Measurements from ENCODE around the gene CDCA8. TPM values are rescaled to one million over a fixed set of nuclear protein-coding genes. Genes with fewer than 3 reads are reported as not detected.
A peak's percentile ranks its signal among the peaks of the same experiment; 100 is the strongest.

The CDCA8 gene
- total and polyA plus RNA-seq, 9 of the 15 experiments (the other 6 are each of a cell fraction or from before 2014, with no cell fraction given): 26.4 to 148 (median 81.8) TPM

DNA sequence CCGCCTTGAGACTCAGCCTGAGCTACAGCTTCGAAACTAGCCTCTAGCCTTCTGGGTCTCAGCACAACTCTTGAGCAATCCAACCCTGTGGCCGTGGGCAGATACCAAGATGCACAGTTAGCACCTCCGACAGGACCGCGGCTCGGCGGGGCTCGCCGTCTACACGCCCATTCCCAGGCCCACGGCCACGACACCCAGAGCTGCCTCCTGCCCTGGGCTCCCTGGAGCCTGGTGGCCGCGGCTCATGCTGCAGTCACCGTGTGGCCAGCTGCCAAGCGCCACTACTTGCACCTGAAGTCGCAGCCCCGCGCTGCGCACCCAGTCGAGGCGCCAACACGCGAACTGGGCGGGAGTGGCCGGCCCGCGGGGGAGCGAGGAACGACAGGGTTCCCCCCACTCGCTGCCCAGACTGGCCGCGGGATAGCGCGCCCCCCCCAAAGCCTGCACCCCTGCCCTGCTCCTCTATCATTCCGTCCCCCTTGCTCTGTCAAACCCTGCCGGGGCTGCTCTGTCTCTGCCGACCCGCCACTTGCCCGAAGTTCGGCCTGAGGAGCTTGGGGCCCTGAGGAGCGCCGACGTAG is 729 bp upstream of the CDCA8 start (continued):
- TF ChIP-seq AFF4 (CRISPR knock-in tag; IDR thresholded peaks at IDR 0.05) (peak; percentile 20; the same call in 1 of the 2 replicates), SAFB (IDR thresholded peaks at IDR 0.05; ENCODE audit: borderline replicate concordance, low read depth, low read length) (peak; percentile 71; the same call in 1 of the 2 replicates), MLLT1 (IDR thresholded peaks at IDR 0.05) (0 out of 4 replicates have a peak, but pooled peaks of 1 of the 2 experiments have one; percentile 10), ZNF561 (CRISPR knock-in tag; conservative IDR thresholded peaks at IDR 0.05) (0 out of 2 replicates have a peak, but pooled peaks have one; percentile 23), BRD4 (IDR thresholded peaks at IDR 0.05) (peak; percentile 19; the same call in 1 of the 2 replicates), REST (IDR thresholded peaks at IDR 0.05; ENCODE audit: borderline replicate concordance) (peak; percentile 29; the same call in 1 of the 2 replicates), REST (CRISPR knock-in tag; IDR thresholded peaks at IDR 0.05; ENCODE audit: low read depth) (no peak), RHOXF2B (CRISPR knock-in tag; conservative IDR thresholded peaks at IDR 0.05) (no peak), ZNF146 (CRISPR knock-in tag; IDR thresholded peaks at IDR 0.05; ENCODE audit: unreplicated experiment) (no peak), NR2C1 (IDR thresholded peaks at IDR 0.05) (no peak), NR2C1 (tag; IDR thresholded peaks at IDR 0.05) (no peak), CTCF (IDR thresholded peaks at IDR 0.05 in 2 of 3, conservative IDR thresholded peaks at IDR 0.05 in 1 of 3; ENCODE audit: insufficient read depth in 2 of 3, low read depth in 1 of 3, low read length in 3 of 3) (peak in 1 of 3 experiments; percentile 32; a peak in 1 of 6 replicates)

Measured in K562 (cell line).